Psoas muscle (tissue), 8 donors: Measurements from ENCODE around the gene UCKL1. TPM values are rescaled to one million over a fixed set of nuclear protein-coding genes. Genes with fewer than 3 reads are reported as not detected.
A peak's percentile ranks its signal among the peaks of the same experiment; 100 is the strongest.

Source experiments
- ATAC-seq, 4 donors: fragments of 200-7000 bp; cut with Tn5 transposase; one replicate each; pipeline ENCODE4 v1.9.1; 2020; ENCODE audit warnings: moderate library complexity in 3 of 4, mild to moderate bottlenecking in 2 of 4
- DNase-seq, 2 donors: peaks; one replicate each; pipeline ENCODE4 v3.0.0-alpha.2; 2020
- H3K27ac ChIP-seq: fragments of 200-600 bp; one replicate; pipeline ENCODE4 v1.8.0; 2022
- H3K27me3 ChIP-seq, 3 donors: fragments of 200-600 bp in 1 of 3; one replicate each; pipeline versions ENCODE4 v1.6.1 to v1.8.0; 2013 to 2022; ENCODE audit warnings: low read length in 2 of 3, mild to moderate bottlenecking in 2 of 3, moderate library complexity in 1 of 3; ENCODE audit not compliant: insufficient read depth in 3 of 3
- H3K36me3 ChIP-seq, 2 donors: fragments of 200-600 bp in 1 of 2; one replicate each; pipeline versions ENCODE4 v1.6.1 to v1.8.0; 2013 to 2022; ENCODE audit warnings: low read depth in 1 of 2, mild to moderate bottlenecking in 1 of 2, moderate library complexity in 1 of 2; ENCODE audit not compliant: insufficient read depth in 1 of 2
- H3K4me1 ChIP-seq: fragments of 200-600 bp; one replicate; pipeline ENCODE4 v1.8.0; 2022
- H3K4me3 ChIP-seq: fragments of 200-600 bp; one replicate; pipeline ENCODE4 v1.8.0; 2022; ENCODE audit warnings: mild to moderate bottlenecking
- H3K9me3 ChIP-seq: fragments of 200-600 bp; one replicate; pipeline ENCODE4 v1.8.0; 2022
- CTCF ChIP-seq: fragments of 200-600 bp; IDR thresholded peaks from one replicate; pipeline ENCODE4 v1.8.0; 2022; ENCODE audit warnings: antibody characterized with exemption
- WGBS, 3 donors: extraction: QIAGEN DNeasy Blood & Tissue Kit; methylation state at CpG; one replicate each; pipeline versions ENCODE4 v1.1.6 to v1.1.7; 2013; 5-methylcytosine and 5-hydroxymethylcytosine counted together
- intact Hi-C, 2 donors: fragments of 100-400 bp; cut with DNase I; formaldehyde crosslinking; loops; one replicate each; pipeline versions ENCODE4 v1.11.0 to v1.14.2; 2022
- polyA plus RNA-seq, 3 donors: library from polyadenylated mRNA; stranded (reverse); fragments of 200-250 nt; gene quantifications; one replicate each; pipeline ENCODE4 v1.2.3, GENCODE V29; 2013
- total RNA-seq, 4 donors: library from RNA; stranded (reverse); fragmentation: NEBNext Ultra II Directional in 2 of 4; extraction: Animal tissue kit (Norgen Biotek cat#: 25700) in 2 of 4; gene quantifications; one replicate each; pipeline versions ENCODE4 v1.2.1 to v1.2.4, GENCODE V29; 2021 to 2023
- donor health status: healthy with polysubstance abuse.
- donor health status: DM: no; HTN: no; CAD: no; lungs with moderate emphysema.
- donor health status: Bipolar disorder and iron deficiency.
- donor health status: healthy.
- donor health status: DM: yes; HTN: yes; CAD: no.
- donor health status: DM: no; HTN: no; CAD: no.
- donor health status: DM: no; HTN: no; CAD: no.
- donor health status: DM: yes; HTN: yes; CAD: no.

Gene UCKL1
- total and polyA plus RNA-seq, 7 donors: 22.9 to 42.4 (median 36.9) TPM

- intact Hi-C loops: no loop called here
- 48 to 82% (median 54%) methylated on average over 14 of the region's 14 CpGs for WGBS, 3 donors
- no peak for DNase-seq
- Histone ChIP-seq H3K27ac (peak overlapping the region; percentile 46), H3K4me1 (no peaks in the 10 kb centered on the region), H3K27me3 (no peaks in the 10 kb centered on the region), H3K4me3 (no peak overlapping the region), H3K36me3 (peaks cover 5 to 60% of the 10 kb centered on the region in 2 donors), H3K9me3 (no peaks in the 10 kb centered on the region)
- no peak for TF ChIP-seq CTCF
- ATAC-seq: peak; percentile 42 to 78 (median 53)
Measured at GRCh38 chr20:63937596-63937995, 18.6 kb downstream of the UCKL1 start.

- 89 to 92% (median 89%) methylated on average over 9 of the region's 9 CpGs for WGBS, 3 donors
Measured at GRCh38 chr20:63935447-63935846, 20.8 kb downstream of the UCKL1 start.

GRCh38 chr20:63934271-63935068 lies 21.7 kb downstream of the UCKL1 start:
- H3K27me3 ChIP-seq: no peaks in the 10 kb centered on the region
- TF ChIP-seq CTCF: no peak
- H3K9me3 ChIP-seq: no peaks in the 10 kb centered on the region
- H3K4me3 ChIP-seq: no peak overlapping the region
- intact Hi-C loops: no loop called here
- no peaks in the 10 kb centered on the region for H3K4me1 ChIP-seq
- H3K36me3 ChIP-seq: peaks cover 15 to 70% of the 10 kb centered on the region in 2 donors
- DNase-seq (no peak), ATAC-seq (no peak)
- WGBS, 3 donors: 79 to 88% (median 82%) methylated on average over 37 of the region's 37 CpGs
- no peak overlapping the region for H3K27ac ChIP-seq

More at GRCh38 chr20:63935447-63935846, 20.8 kb downstream of the UCKL1 start:
- no peak overlapping the region for H3K4me3 ChIP-seq
- TF ChIP-seq CTCF: no peak
- H3K27me3 ChIP-seq: no peaks in the 10 kb centered on the region
- H3K36me3 ChIP-seq: peaks cover 9 to 70% of the 10 kb centered on the region in 2 donors
- intact Hi-C loops: no loop called here
- DNase-seq (no peak), ATAC-seq (no peak)
- H3K9me3 ChIP-seq: no peaks in the 10 kb centered on the region
- no peak overlapping the region for H3K27ac ChIP-seq
- no peaks in the 10 kb centered on the region for H3K4me1 ChIP-seq

- TF ChIP-seq CTCF: no peak
- no peak overlapping the region for H3K4me3 ChIP-seq
- ATAC-seq (no peak), DNase-seq (no peak)
- peaks cover 15 to 70% of the 10 kb centered on the region in 2 donors for H3K36me3 ChIP-seq
- WGBS, 3 donors: 71 to 80% (median 78%) methylated on average over 5 of the region's 5 CpGs
- H3K27ac ChIP-seq: no peak overlapping the region
- H3K9me3 ChIP-seq: no peaks in the 10 kb centered on the region
- no peaks in the 10 kb centered on the region for H3K4me1 ChIP-seq
- intact Hi-C loops: no loop called here
- H3K27me3 ChIP-seq: no peaks in the 10 kb centered on the region
Measured at GRCh38 chr20:63933646-63934045, 22.6 kb downstream of the UCKL1 start.
